GM21367 (cell line): ENCODE results near the gene ERMAP.
"Not testable (repeated sequence)": the region's sequence is repeated elsewhere in the genome, so short reads cannot be mapped to it uniquely, and the experiment has no call there.

ENCODE experiments used
- ATAC-seq: cut with Tn5 transposase; IDR thresholded peaks from one replicate; pipeline ENCODE4 v1.9.1; 2021; ENCODE audit not compliant: unreplicated experiment

The ERMAP gene

DNA sequence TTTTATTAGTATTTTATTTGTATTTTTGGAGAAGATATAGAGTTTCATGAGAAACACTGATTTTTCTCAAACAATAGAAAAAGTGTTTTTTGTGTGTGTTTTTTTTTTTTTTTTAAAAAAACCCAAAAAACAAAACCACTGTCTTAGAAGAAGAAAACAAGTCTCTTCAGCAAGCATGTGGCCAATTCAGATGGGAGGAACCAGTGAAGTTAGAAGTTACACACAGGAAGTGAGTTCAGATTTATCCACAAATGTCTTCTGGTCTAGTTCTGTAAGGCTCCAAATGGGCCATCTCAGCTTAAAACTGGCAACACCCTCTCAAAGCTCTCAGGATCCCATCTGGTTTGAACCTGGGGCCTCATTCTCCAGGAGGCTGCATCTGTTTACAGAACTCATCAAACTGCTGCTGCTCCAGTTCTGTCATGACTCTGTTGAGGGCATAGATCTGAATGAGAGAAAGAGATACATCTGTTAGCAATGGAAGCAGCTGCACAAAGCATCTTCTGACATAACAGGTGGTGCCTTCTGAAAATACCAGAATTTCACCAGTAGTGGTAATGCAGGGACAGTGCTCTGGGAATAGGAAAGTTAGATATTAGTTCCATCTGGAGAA lies 9.8 kb upstream of the ERMAP start:
- no peak for ATAC-seq

DNA sequence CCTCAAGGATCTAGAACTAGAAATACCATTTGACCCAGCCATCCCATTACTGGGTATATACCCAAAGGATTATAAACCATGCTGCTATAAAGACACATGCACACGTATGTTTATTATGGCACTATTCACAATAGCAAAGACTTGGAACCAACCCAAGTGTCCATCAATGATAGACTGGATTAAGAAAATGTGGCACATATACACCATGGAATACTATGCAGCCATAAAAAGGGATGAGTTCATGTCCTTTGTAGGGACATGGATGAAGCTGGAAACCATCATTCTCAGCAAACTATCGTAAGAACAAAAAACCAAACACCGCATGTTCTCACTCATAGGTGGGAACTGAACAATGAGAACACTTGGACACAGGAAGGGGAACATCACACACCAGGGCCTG lies 2.1 kb upstream of the ERMAP start:
- not testable (repeated sequence) for ATAC-seq

DNA sequence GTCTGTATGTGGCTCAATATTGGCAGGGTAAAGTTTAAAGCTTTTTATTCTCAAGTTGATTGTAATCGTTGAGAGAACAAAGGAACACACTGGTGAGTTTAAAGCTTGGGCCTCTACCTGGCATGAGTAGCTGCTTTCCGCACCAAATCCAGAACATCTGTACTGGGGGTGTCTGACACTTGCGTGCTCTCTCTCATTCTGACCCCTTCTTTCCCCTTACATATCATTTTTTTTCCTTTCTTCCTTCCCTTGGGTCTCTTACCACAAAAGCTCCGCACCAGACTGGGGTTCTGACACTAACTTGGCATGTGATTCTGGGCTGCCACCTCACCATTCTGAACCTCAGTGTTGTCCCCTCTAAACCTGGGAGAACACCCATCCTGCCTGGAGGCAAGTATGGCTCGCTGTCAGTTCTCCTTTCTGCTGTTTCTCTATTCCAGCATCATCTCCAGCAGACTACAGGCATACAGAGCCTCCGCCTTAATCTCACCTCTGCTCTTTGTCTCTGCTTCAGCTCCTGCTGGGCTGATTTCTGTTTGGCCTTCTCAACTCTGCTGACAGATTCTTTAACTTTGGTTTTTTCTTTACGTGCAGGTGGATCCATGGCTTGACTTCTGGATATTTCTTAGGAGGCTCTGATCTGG lies 859 bp upstream of the ERMAP start:
- ATAC-seq = no peak

DNA sequence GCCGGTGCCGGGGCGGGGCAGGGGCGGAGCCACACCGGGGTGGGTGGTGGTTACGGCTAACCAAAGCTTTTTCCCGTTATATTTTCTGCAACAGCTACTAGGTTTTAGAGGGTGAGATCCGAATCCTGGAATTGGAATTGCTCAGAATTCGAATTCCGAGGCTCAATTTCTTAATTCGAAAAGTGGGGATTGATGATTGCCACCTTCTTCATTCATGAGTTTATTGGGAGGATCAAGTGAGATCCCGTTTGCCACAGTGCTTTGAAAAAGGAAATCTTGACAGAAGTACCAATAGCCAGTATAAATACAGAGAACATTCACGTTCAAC lies 482 bp downstream of the ERMAP start:
- no peak for ATAC-seq

DNA sequence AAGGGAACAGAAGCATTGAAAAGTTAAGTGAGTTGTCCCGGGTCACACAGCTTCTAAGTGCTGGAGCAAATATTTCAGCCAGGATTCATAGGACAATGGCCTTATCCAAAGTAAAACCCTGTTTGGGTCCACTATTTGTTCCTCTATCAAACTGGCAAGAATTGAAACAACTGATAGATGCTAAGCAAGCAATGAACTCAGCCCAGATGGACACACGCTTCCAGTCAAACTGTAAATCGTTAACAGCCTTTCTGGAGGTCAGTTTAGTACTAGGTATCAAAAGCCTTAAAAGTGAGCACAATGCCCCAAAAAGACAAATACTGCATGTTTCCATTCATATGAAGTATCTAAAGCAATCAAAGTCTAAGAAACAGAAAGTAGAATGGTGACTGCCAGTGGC lies 1.1 kb downstream of the ERMAP start:
- no peak for ATAC-seq

DNA sequence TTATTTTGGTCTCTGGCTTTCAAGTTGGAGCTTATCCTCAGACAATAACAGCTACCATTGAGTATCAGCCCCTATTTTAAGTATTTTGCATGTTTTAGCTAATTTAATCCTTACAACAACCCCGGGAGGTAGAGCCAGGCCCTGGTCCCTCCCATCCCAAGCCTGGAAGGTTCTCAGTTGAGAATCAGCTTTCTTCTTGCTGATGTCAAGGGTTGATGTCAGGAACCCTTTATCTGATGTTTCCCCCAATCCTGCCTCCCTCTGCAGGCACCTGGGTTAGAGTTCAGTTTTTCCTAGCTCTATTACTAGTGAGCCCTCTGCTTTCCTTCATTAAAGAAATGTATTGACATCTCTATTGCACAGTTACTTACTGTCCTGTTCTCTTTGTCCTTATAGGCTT lies 3.9 kb downstream of the ERMAP start:
- ATAC-seq = no peak

DNA sequence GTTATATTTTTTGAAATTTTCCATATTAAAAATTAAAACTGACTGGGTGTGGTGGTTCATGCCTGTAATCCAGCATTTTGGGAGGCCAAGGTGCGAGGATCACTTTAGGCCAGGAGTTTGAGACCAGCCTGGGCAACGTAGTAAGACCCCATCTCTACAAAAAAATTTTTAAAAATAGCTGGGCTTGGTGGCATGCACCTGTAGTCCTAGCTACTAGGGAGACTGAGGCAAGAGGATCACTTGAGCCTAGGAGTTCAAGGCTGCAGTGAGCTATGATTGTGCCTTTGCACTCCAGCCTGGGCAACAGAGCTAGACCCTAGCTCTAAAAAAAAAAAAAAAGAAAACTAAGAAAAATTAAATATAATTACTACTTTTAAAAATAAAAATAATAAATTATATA lies 4.8 kb downstream of the ERMAP start:
- ATAC-seq = no peak

DNA sequence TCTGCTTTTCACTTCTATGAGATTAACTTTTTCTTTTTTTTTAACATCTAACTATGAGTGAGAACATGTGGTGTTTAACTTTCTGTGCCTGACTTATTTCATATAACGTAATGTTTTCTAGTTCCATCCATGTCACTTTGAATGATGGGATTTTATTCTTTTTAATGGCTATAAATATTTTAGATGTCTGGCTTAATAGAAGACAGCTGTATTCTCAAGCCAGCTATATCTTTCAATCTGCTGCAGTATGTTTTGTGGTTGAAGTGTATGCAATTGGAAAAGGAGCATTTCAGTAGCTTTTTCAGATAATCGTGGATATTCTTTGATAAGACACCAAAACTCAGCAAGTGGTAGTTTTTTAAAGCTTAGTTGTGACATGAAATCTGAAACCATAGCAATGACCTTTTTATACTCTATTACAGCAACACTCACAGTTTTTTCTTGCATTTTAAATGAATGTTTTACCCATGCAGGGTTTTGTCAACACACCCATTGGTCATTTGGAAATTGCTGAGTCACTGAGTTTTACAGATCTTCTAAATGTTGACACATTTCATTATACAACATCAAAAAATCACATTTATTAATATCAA lies 6.0 kb downstream of the ERMAP start:
- no peak for ATAC-seq

DNA sequence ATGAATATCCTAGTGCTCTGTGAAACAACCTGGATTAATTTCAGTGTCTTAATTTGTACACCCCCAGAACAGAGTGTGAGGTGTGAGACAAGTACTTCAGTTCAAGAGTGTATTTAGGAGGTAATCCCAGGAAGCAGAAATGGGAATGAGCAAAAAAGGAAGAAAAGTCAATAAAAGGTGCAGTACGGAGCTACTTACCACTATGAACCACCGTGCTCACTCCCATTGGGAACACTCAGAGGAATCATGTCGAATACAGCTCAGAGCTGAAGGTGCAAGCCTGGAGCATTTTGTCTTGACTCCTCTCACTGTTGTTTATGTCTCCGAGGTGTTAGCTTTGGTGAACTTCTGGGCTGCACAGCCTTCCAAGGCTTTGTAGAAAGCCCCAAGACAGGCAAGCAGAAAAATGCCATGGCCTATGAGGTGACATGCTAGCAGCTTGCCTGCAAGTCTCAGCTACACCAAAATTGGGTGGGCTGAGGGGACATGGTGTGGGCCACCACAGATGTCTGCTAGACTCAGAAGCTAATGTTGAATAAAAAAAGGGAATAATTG lies 7.6 kb downstream of the ERMAP start:
- no peak for ATAC-seq

DNA sequence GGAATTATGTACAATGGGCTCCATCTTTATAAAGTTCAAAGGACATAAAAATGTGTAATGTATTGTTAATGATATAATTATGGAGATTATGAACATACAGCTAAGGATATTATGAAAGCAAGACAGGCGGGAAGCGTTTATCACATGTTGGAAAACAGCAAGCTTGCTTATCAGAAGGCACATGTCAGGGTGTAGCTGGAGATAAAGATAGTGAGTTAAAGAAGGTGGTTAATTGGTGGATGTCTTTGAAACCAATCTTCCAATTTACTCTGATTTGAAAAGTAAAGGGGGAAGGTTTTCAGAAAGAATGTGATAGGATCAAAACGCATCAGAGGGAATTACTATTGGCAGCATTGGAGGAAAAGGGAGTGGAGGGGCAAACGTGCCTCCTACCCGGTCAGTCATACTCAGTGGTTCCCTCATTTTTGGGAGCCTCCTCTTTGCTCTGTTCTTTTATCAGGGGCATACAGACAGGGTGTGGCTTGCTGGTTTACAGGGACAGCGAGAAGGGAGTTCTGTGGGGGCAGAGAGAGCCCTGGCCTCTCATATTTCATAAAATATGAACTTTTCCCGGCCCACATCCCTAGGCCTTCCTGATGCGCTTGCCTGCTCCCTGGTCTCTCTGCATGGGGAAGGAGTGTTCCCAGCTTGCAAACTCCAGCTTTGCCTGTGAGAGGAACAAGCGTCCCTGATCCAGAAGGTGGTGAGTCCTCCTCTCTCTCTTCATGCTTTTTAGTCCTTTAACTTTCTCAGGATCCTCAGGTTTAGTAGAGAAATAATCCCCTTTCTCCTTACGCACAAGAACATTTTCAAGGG lies 8.3 kb downstream of the ERMAP start:
- ATAC-seq = no peak

DNA sequence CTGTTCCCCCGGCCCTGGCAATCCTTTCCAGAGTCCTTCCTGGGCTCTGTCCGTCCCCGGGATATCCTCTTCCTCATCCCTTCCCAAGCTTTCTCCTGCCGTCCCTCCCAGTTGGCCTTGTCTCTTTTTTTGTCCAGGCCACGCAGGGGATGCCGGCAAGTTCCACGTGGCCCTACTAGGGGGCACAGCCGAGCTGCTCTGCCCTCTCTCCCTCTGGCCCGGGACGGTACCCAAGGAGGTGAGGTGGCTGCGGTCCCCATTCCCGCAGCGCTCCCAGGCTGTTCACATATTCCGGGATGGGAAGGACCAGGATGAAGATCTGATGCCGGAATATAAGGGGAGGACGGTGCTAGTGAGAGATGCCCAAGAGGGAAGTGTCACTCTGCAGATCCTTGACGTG lies 13.7 kb downstream of the ERMAP start:
- no peak for ATAC-seq

DNA sequence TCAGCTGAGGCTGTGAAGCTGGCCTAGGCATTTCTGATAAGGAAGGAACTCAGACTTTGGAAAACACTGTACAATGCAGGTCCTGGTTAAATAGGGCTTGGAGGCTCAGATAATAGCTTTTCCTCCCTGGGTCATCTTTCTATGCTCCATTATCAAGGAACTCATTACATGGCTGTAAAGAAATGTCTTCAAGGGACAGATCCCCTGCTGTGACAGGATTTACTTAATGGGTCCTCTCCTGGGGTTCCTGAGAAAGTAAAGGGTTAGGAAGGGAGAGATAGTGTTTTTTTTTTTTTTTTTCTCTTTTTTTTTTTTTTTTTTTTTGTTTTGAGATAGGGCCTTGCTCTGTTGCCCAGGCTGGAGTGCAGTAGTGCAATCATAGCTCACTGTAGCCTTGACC lies 14.4 kb downstream of the ERMAP start:
- ATAC-seq = no peak

DNA sequence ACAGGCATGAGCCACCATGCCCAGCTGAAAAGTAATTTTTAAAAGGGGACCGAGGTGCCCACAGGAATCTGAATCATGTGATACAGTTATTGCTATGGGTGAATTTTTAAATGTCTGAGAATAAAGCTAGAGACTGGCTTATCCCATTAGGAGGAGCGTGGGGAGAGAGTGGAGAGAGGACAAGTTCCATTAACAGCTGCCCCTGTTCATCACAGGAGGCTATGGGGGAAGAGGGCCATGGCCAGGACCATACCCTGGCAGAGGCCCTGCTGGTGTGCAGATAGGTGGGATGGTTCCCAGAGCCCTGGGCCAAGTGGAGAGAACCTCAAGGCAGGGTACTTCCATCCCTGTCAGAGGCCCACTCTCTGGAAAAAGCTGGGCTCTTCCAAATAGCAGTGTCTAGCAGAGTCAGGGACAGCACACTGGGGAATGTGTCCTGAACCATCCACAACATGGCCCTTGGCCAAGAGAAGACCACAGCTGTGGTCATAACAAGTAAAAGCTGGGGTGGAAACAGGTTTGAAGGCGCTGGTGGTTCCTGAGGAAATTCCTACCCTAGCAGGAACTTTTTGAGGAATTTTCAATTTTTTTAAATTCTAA lies 15.8 kb downstream of the ERMAP start:
- no peak for ATAC-seq

DNA sequence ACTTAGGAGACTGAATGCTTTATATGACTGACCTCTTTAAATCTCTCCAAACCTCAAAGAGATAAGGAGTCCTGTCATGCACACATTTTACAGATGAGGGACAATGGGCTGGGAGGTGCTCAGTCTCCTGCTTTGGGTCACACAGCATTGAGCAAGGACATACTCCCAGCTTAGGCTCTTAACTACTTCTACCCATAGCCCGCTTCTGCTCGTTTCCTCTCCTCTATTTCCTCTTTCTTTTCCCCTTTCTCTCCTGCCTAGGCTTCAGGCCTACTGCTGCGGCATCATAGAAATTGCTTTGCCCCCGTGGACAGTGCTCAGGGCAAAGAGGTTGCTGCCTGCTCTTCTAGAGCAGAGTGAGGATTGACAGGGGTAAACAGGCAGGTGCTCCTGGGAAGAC lies 17.1 kb downstream of the ERMAP start:
- ATAC-seq = no peak

DNA sequence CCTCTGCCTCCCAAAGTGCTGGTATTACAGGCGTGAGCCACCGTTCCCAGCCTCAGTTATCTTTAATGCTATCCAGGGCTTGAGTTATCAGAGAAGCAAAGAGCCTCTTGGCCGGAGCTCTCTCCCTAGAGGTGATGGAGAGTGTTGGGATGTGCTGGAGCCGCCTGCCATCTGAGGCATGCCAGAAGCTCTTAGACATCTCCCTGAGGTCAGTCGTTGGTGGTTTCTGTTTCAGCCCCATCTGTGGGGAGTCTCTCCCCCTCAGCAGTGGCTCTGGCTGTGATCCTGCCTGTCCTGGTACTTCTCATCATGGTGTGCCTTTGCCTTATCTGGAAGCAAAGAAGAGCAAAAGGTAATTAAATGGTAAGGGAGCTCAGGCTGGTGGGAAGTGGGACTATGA lies 17.9 kb downstream of the ERMAP start:
- no peak for ATAC-seq

DNA sequence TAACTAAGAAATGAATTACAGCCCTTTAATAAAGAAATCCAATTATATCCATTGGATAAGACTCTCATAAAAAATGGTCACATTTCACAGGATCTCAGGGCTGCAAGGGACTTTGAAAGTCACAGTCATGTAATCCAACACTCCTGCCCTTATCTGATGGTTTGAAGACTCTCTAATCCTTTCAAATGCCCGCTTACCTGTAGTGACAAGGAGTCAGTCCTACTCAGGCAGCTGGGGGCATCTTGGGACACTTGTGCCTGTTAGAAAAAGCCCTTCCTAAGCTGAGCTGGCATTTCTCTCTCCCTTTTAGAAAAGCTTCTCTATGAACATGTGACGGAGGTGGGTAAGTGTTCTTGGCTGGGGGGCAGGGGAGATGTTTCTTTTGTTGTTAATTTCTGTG lies 18.5 kb downstream of the ERMAP start:
- ATAC-seq = no peak

DNA sequence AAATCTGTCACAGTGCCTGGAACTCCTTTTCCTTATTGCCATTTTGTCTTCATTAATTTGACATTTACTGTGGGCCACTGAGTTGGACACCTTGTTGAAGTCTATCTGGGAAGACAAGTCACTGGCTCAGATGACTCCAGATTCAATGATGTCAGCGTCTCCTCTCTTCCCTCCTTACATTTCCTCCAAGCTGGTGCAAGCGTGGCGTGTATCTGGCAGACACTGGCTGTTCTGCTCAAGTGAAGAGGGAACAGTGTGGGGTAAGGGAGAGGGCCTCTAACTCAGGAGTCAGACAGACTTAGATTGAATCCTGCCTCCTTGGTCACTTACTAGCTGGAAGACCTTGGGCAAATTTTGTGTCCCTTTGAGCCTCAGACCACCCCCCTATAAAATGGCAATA lies 20.8 kb downstream of the ERMAP start:
- ATAC-seq = no peak

DNA sequence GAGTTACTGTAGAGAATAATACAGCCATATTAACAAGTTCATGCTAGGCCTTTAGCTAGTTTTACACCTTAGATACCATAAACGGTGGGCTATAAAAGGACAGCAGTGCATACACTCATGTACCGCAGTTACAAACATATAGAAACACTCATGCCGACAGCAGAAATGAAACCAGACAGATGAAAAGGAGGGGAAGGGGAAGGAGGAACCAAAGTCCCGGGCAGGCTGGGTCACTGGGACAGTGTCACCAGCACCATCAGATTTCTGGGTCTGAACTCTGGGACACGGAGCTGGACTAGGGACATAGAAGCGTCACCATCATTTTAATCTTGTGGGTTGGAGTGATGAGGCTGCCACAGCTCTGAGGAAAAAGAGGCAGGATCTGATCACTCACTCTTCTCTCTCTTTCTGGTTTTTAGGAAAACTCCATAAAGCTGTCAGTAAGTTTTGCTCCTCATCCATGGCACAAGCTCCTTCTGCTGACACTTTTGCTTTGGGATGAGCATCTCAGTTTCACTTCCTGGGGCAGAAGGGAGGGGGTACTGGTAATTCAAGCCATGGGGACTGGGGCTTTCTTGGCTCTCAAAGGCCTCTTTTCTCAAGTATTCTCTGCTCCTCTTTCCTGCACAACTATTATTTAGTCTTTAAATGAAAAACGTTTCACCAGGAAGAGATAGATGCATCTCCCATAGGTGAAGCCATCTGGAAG lies 21.7 kb downstream of the ERMAP start:
- ATAC-seq = no peak

DNA sequence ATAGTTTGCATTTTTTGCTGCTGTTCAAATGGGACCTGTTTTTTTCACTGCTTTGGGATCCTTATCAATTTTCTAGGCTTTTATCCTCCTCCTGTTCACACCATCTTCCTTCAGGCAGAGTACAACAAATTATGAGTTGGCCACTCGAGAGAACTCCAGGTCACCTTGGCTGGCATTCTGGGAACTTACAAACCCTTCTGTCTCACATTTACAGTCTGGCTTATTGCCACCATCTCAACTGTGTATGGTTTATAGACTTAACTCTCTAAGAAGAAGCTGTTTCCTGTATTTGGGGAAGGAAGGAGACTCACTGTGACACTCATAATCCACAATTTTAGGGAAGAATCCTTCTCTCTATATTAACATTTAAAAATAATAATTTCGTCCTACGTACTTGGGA lies 24.1 kb downstream of the ERMAP start:
- ATAC-seq = no peak

DNA sequence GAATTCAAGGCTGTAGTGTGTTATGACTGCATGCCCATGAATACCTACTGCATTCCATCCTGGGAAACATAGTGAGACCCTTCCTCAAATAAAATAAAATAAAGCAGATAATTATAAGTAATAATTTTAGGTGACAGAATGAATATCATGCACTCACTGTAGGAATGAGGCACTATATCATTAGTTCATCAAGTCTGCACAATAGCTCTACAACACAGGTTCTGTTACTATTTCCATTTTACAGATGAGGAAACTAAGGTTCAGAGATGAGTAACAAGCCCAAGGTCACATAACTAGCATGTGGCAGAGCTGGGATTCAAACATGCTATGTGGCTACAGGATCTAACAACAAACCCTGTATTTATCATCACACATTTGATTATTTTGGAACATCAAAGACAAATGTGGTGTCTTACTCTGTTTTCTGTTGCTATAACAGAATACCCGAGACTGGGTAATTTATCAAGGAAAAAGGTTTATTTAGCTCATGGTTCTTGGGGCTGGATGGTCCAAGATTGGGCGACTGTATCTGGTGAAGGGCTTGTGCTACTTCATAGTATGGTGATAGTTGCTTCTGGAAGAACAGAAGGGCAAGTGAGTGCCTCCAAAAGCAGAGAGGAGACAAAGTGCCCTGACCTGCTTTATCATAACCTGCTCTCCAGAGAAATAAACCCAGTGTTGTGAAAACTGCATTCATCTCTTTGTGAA lies 24.7 kb downstream of the ERMAP start:
- ATAC-seq = no peak
